SK-N-SH (cell line): ENCODE measurements around the gene RCAN2. TPM values are rescaled to one million over a fixed set of nuclear protein-coding genes. Genes with fewer than 3 reads are reported as not detected.

Experiments used
- CTCF ChIA-PET: fragments of 300-600, 350-600 bp; formaldehyde crosslinking; extraction: SDS; loops from one replicate; lab custom pipeline; 2021; lab: Yijun Ruan, JAX
- POLR2A ChIA-PET: fragments of 350-600 bp; sonication (Branson Sonifier 250); formaldehyde crosslinking; extraction: SDS; loops from one replicate; lab custom pipeline; 2020; ENCODE audit warnings: antibody characterized with exemption, inconsistent platforms; lab: Yijun Ruan, JAX
- DNase-seq: peaks from one replicate; pipeline ENCODE4 v3.0.0; 2012
- H2AFZ ChIP-seq: fragments of 200-600 bp; sonication (generic); 2 replicates; pipeline ENCODE4 v1.8.1; 2016; ENCODE audit warnings: antibody characterized with exemption, mild to moderate bottlenecking, low read depth
- H3F3A ChIP-seq: fragments of 200-600 bp; sonication (generic); replicated peaks from 2 replicates; pipeline ENCODE3; 2016; ENCODE audit warnings: antibody characterized with exemption, mild to moderate bottlenecking; ENCODE audit not compliant: insufficient read depth
- H3K27ac ChIP-seq, 2 experiments: fragments of 200-500 bp in 1 of 2; fragments of 200-600 bp in 1 of 2; sonication (Bioruptor generic) in 1 of 2; sonication (generic), shearing (Covaris generic) in 1 of 2; 2 replicates each; pipeline versions ENCODE4 v1.5.1 to v1.6.1; 2014 to 2016; ENCODE audit warnings: low read depth in 2 of 2, inconsistent platforms in 1 of 2, low read length in 1 of 2, mild to moderate bottlenecking in 1 of 2, mixed read lengths in 1 of 2
- H3K27me3 ChIP-seq: fragments of 200-600 bp; sonication (generic), shearing (Covaris generic); 2 replicates; pipeline ENCODE4 v1.6.1; 2016; ENCODE audit warnings: mixed run types; ENCODE audit not compliant: insufficient read depth
- H3K36me3 ChIP-seq, 2 experiments: fragments of 200-500 bp in 1 of 2; fragments of 200-600 bp in 1 of 2; sonication (Bioruptor generic) in 1 of 2; sonication (generic) in 1 of 2; replicated peaks in 1 of 2; 2 replicates each; pipeline versions ENCODE3 to v1.5.1; 2014 to 2016; ENCODE audit warnings: low read length in 1 of 2, mild to moderate bottlenecking in 1 of 2; ENCODE audit not compliant: insufficient read depth in 2 of 2, control insufficient read depth in 1 of 2
- H3K4me1 ChIP-seq, 2 experiments: fragments of 200-500 bp in 1 of 2; fragments of 200-600 bp in 1 of 2; sonication (Bioruptor generic) in 1 of 2; sonication (generic), shearing (Covaris generic) in 1 of 2; 2 replicates each; pipeline versions ENCODE4 v1.5.1 to v1.6.1; 2014 to 2016; ENCODE audit warnings: low read depth in 1 of 2, low read length in 1 of 2, mixed run types in 1 of 2; ENCODE audit not compliant: insufficient read depth in 2 of 2, control insufficient read depth in 1 of 2
- H3K4me2 ChIP-seq: fragments of 200-600 bp; sonication (generic), shearing (Covaris generic); 2 replicates; pipeline ENCODE4 v1.6.1; 2017; ENCODE audit warnings: mixed run types
- H3K4me3 ChIP-seq, 2 experiments: fragments of 200-500 bp in 1 of 2; fragments of 200-600 bp in 1 of 2; sonication (Bioruptor generic) in 1 of 2; sonication (generic), shearing (Covaris generic) in 1 of 2; 2 replicates each; pipeline versions ENCODE4 v1.5.1 to v1.8.1; 2014 to 2016; ENCODE audit warnings: low read depth in 2 of 2, inconsistent platforms in 1 of 2, low read length in 1 of 2, mild to moderate bottlenecking in 1 of 2, mixed read lengths in 1 of 2, moderate library complexity in 1 of 2
- H3K79me2 ChIP-seq: fragments of 200-600 bp; sonication (generic); 2 replicates; pipeline ENCODE4 v1.8.1; 2017; ENCODE audit warnings: mild to moderate bottlenecking; ENCODE audit not compliant: insufficient read depth
- H3K9ac ChIP-seq: fragments of 200-600 bp; sonication (generic); 2 replicates; pipeline ENCODE4 v1.6.1; 2017; ENCODE audit warnings: mixed run types
- H3K9me2 ChIP-seq: fragments of 200-600 bp; sonication (generic); 2 replicates; pipeline ENCODE4 v1.6.1; 2017; ENCODE audit warnings: mixed run types
- H3K9me3 ChIP-seq: fragments of 200-600 bp; sonication (generic); 2 replicates; pipeline ENCODE4 v1.6.1; 2017; ENCODE audit warnings: mixed run types, mild to moderate bottlenecking, moderate library complexity
- H4K20me1 ChIP-seq: fragments of 200-600 bp; sonication (generic); 2 replicates; pipeline ENCODE4 v1.6.1; 2017; ENCODE audit warnings: mild to moderate bottlenecking, mixed run types; ENCODE audit not compliant: insufficient read depth
- CHD2 ChIP-seq: fragments of 150-350 bp; IDR thresholded peaks from 2 replicates; pipeline ENCODE4 v1.6.1; 2018; ENCODE audit warnings: low read length; ENCODE audit not compliant: partially characterized antibody
- EP300 ChIP-seq, 2 experiments: IDR thresholded peaks; 2 replicates each; pipeline versions ENCODE4 v1.4.0 to v1.6.1; 2012; ENCODE audit warnings: borderline replicate concordance in 1 of 2, low read depth in 1 of 2, low read length in 1 of 2
- FOXJ3 ChIP-seq: sonication (generic); formaldehyde crosslinking; IDR thresholded peaks from 2 replicates; pipeline ENCODE4 v1.5.1; 2020; ENCODE audit warnings: mild to moderate bottlenecking, missing genetic modification reagents
- IRF3 ChIP-seq: fragments of 150-350 bp; IDR thresholded peaks from 2 replicates; pipeline ENCODE4 v1.6.1; 2016; ENCODE audit warnings: mild to moderate bottlenecking, low read depth, low read length
- NRF1 ChIP-seq: IDR thresholded peaks from 2 replicates; pipeline ENCODE4 v1.6.1; 2012; ENCODE audit warnings: low read depth, mild to moderate bottlenecking, low read length
- POLR2AphosphoS5 ChIP-seq: IDR thresholded peaks from 2 replicates; pipeline ENCODE4 v1.6.1; 2012; ENCODE audit warnings: low read depth, low read length
- TEAD4 ChIP-seq: IDR thresholded peaks from 2 replicates; pipeline ENCODE4 v1.4.0; 2012; ENCODE audit warnings: mild to moderate bottlenecking, borderline replicate concordance; ENCODE audit not compliant: insufficient read depth
- WGBS: methylation state at CpG from one replicate; pipeline ENCODE4 v1.1.6; 2017; ENCODE audit warnings: low lambda C conversion rate; 5-methylcytosine and 5-hydroxymethylcytosine counted together
- polyA plus RNA-seq, 3 experiments: library from polyadenylated mRNA; depleted of rRNA; stranded (reverse); fragments of >200 nt; gene quantifications; 2 replicates each; pipeline ENCODE4 v1.2.3, GENCODE V29; 2012

RCAN2 gene
- polyA plus RNA-seq, 1 of the 3 experiments (the other 2 are of a cell fraction) = not detected

GRCh38 chr6:46262928-46263706 is 228.1 kb downstream of the RCAN2 start:
- Histone ChIP-seq H3K27ac (no peak overlapping the region), H2AFZ (no peak overlapping the region), H3K9me3 (no peaks in the 10 kb centered on the region), H3K27me3 (no peaks in the 10 kb centered on the region; the same call in 1 of the 2 replicates), H3K36me3 (no peaks in the 10 kb centered on the region), H4K20me1 (no peaks in the 10 kb centered on the region), H3K9me2 (no peaks in the 10 kb centered on the region), H3K4me2 (no peak overlapping the region), H3K9ac (no peak overlapping the region), H3K4me1 (no peaks in the 10 kb centered on the region), H3F3A (no peaks in the 10 kb centered on the region), H3K4me3 (no peak overlapping the region), H3K79me2 (no peaks in the 10 kb centered on the region)
- DNase-seq = no peak
- TF ChIP-seq FOXJ3 = no peak
- 6% methylated on average over 2 of the region's 2 CpGs for WGBS
- POLR2A ChIA-PET = no interaction called here
- CTCF ChIA-PET = no interaction called here

GRCh38 chr6:46258249-46258648 is 233.0 kb downstream of the RCAN2 start:
- Histone ChIP-seq H2AFZ (no peak overlapping the region), H4K20me1 (no peaks in the 10 kb centered on the region), H3K27me3 (no peaks in the 10 kb centered on the region), H3K4me2 (no peak overlapping the region), H3K4me1 (no peaks in the 10 kb centered on the region), H3K36me3 (no peaks in the 10 kb centered on the region), H3F3A (no peaks in the 10 kb centered on the region), H3K79me2 (no peaks in the 10 kb centered on the region), H3K9ac (no peak overlapping the region), H3K27ac (no peak overlapping the region), H3K4me3 (no peak overlapping the region), H3K9me3 (no peaks in the 10 kb centered on the region), H3K9me2 (no peaks in the 10 kb centered on the region)
- ChIA-PET POLR2A (no interaction called here), CTCF (no interaction called here)
- TF ChIP-seq EP300 (IDR thresholded peaks at IDR 0.05; ENCODE audit: borderline replicate concordance in 1 of 2, low read depth in 1 of 2, low read length in 1 of 2) = no peak
- DNase-seq = no peak
- WGBS = no CpG with 5 or more reads among the region's 2 CpGs

- CTCF ChIA-PET = interaction anchor here (0.6 kb wide), 1 partner anchor 153 kb away, joined by 3 read pairs; no protein-coding TSS in a partner anchor
- Histone ChIP-seq H3K27me3 (no peaks in the 10 kb centered on the region), H3K4me3 (no peak overlapping the region), H3K4me1 (no peaks in the 10 kb centered on the region), H3F3A (no peaks in the 10 kb centered on the region), H3K4me2 (no peak overlapping the region), H3K9ac (no peak overlapping the region), H3K79me2 (no peaks in the 10 kb centered on the region), H4K20me1 (no peaks in the 10 kb centered on the region), H3K9me3 (no peaks in the 10 kb centered on the region), H3K9me2 (no peaks in the 10 kb centered on the region), H3K27ac (no peak overlapping the region), H3K36me3 (no peaks in the 10 kb centered on the region), H2AFZ (no peak overlapping the region)
- TF ChIP-seq POLR2AphosphoS5 = no peak
- no peak for TF ChIP-seq CHD2
- TF ChIP-seq NRF1 = no peak
- TF ChIP-seq IRF3 = no peak
- no peak for TF ChIP-seq TEAD4
- POLR2A ChIA-PET = no interaction called here
- DNase-seq = no peak
- under 1% methylated on average over 5 of the region's 5 CpGs for WGBS
These were observed 235.7 kb downstream of the RCAN2 start for GRCh38 chr6:46255528-46255927.
